GM12891 (cell line): Measurements from ENCODE around the gene PPARA.

ENCODE experiments used
- POLR2A ChIP-seq: IDR thresholded peaks from 2 replicates; pipeline ENCODE4 v1.6.1; 2011; ENCODE audit warnings: low read depth, low read length, control low read depth
- POLR2AphosphoS5 ChIP-seq: IDR thresholded peaks from 2 replicates; pipeline ENCODE4 v1.6.1; 2011; ENCODE audit warnings: low read depth, low read length, control low read depth

GRCh38 chr22:46142548-46143490, 7.5 kb upstream of the PPARA start:
- TF ChIP-seq POLR2A = no peak
- TF ChIP-seq POLR2AphosphoS5 = no peak
